GM19452 (cell line): ENCODE results near the gene AHRR.

Experiments used
- ATAC-seq: cut with Tn5 transposase; IDR thresholded peaks from one replicate; pipeline ENCODE4 v1.9.1; 2021; ENCODE audit not compliant: unreplicated experiment

AHRR gene

GRCh38 chr5:438481-438981 lies 117.0 kb downstream of the AHRR start:
- no peak for ATAC-seq

- ATAC-seq, result no peak
Observed at GRCh38 chr5:439181-439580, 117.7 kb downstream of the AHRR start.

- no peak for ATAC-seq
Observed at GRCh38 chr5:439636-440035, 118.1 kb downstream of the AHRR start.

GRCh38 chr5:440401-441201 lies 119.1 kb downstream of the AHRR start:
- ATAC-seq, result no peak

GRCh38 chr5:441996-442334 lies 120.5 kb downstream of the AHRR start:
- ATAC-seq, result no peak

GRCh38 chr5:442335-443238 lies 121.1 kb downstream of the AHRR start, which contains the start of gene EXOC3:
Gene EXOC3 (plus strand): TSS chr5:443176. CDS start chr5:446206, 3,030 bp downstream.
- peak; percentile 85 for ATAC-seq

- peak; percentile 20 for ATAC-seq
Observed at GRCh38 chr5:443239-444151, 122.0 kb downstream of the AHRR start.

- no peak for ATAC-seq
Observed at GRCh38 chr5:444226-444625, 122.7 kb downstream of the AHRR start.

GRCh38 chr5:445591-445990 lies 124.1 kb downstream of the AHRR start:
- ATAC-seq, result no peak

GRCh38 chr5:446066-446882 lies 124.8 kb downstream of the AHRR start:
- no peak for ATAC-seq

- ATAC-seq, result no peak
Observed at GRCh38 chr5:446883-447263, 125.4 kb downstream of the AHRR start.

- ATAC-seq, result no peak
Observed at GRCh38 chr5:447501-447900, 126.0 kb downstream of the AHRR start.

- no peak for ATAC-seq
Observed at GRCh38 chr5:448061-448765, 126.7 kb downstream of the AHRR start.

- ATAC-seq, result no peak
Observed at GRCh38 chr5:448766-449090, 127.2 kb downstream of the AHRR start.

- ATAC-seq, result no peak
Observed at GRCh38 chr5:449151-449550, 127.6 kb downstream of the AHRR start.

GRCh38 chr5:451587-452458 lies 130.3 kb downstream of the AHRR start:
- ATAC-seq, result no peak

GRCh38 chr5:452978-453710 lies 131.6 kb downstream of the AHRR start:
- ATAC-seq, result no peak
